Measurements from ENCODE around the gene CHD5.

CHD5 gene

GRCh38 chr1:6107409-6108356 is 72.4 kb downstream of the CHD5 start:
- intact Hi-C loops (cut with DNase I): no loop called here
- DNase-seq: no peak

GRCh38 chr1:6106977-6107376 is 73.1 kb downstream of the CHD5 start:
- DNase-seq: no peak
- intact Hi-C loops (cut with DNase I): no loop called here

DNA sequence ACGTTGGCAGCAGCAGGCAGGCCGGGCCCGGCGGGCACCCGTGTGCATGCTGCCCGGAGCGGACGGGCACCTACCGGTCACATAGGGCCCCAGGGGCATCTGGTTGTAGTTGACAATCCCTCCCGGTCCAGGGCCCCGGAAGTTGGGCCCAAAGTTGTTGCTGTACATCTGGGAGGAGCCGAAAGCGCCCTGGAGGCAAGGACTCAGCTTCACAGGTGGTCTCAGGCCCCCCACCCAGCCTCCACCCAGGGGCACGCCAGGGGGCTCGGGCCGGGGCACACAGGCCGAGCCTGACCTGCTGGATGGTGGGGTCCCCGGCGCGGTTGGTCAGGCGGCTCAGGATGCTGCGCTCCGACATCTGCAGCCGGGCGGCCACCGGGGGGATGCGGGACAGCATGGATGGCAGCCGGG is 73.8 kb downstream of the CHD5 start:
- intact Hi-C loops (cut with DNase I): no loop called here
- no peak for DNase-seq

DNA sequence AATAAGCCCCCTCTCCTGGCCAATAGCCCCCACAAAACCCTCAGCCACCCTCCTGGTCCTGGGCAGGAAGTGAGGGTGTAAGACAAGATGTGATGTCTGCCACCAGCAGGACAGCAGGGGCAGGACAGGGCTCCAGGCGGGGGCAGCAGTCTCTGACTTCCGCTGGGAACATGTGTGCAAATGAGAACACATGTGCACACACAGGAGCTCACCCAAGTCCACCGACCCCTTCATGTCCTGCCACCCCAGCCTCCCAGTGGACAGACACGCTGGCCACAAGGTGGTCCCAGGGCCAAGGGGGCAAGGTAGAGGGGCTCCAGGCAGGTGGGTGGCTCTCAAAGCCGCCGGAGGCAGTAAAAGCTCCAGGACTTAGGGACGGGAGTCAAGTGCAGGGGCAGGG is 74.4 kb downstream of the CHD5 start:
- no peak for DNase-seq
- intact Hi-C loops (cut with DNase I): no loop called here

DNA sequence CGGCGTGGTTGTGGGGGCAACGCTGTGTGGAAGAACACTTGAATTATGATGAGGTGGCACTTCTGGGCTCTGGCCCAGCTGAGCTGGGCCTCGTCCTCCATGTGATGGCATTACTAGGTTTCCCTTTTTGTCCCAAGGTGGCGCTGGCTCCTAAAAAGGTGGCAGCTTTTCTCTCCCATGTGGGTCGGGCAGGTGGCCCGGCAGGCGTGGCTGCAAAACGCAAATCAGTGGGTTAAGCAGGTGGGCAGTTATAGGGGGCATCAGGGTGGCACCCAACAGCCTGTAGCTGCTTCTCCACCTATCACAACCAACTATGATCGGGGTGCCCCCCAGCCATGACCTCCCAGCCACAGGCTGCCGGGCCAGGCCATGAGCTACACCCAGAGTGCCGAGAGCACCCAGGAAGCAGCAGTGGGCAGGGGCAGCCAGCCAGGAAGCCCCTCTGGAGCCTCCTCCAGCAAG is 74.9 kb downstream of the CHD5 start:
- no peak for DNase-seq
- intact Hi-C loops (cut with DNase I): no loop called here

GRCh38 chr1:6104631-6105030 is 75.5 kb downstream of the CHD5 start:
- intact Hi-C loops (cut with DNase I): no loop called here
- DNase-seq: no peak

DNA sequence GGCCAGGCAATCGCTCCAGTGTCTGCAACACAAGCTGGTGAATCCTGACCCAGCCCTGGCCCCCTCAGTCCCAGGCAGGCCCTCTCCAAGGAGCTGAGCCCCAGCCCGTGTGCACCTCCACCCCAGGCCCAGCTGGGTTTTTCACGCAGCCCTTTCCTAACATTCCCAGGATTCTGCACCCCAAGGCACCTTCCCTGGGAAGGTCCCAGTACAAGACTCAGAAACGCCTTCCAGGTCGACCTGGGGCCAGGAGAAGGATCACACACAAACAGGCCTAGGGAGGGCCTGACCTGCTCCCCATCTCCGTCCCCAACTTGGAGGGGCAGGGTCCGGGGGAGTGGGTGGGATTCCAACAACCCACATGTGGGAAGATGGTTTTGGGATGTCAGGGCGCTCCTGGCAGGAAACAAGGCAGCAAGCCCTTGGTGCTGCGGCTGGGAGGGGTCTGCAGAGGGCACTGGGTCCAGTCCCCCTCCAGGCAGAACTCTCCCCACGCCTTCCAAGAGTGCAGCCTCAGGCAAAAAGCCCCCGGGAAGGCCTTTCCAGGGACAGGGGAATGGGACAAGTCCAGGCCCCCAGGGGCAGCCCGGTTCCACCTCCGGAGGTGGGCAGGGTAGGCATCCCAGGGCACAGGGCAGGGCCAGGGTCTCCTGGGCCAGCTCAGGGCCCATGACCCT is 76.1 kb downstream of the CHD5 start:
- intact Hi-C loops (cut with DNase I): no loop called here
- peak in 2 of 42 donors; percentile 1 to 2 for DNase-seq

- DNase-seq: peak in 1 of 42 donors; percentile 0
- intact Hi-C loops (cut with DNase I): no loop called here
These were observed 76.8 kb downstream of the CHD5 start for GRCh38 chr1:6103111-6103853.

- peak in 1 of 42 donors; percentile 2 for DNase-seq
- intact Hi-C loops (cut with DNase I): no loop called here
These were observed 77.6 kb downstream of the CHD5 start for GRCh38 chr1:6102532-6102845.

DNA sequence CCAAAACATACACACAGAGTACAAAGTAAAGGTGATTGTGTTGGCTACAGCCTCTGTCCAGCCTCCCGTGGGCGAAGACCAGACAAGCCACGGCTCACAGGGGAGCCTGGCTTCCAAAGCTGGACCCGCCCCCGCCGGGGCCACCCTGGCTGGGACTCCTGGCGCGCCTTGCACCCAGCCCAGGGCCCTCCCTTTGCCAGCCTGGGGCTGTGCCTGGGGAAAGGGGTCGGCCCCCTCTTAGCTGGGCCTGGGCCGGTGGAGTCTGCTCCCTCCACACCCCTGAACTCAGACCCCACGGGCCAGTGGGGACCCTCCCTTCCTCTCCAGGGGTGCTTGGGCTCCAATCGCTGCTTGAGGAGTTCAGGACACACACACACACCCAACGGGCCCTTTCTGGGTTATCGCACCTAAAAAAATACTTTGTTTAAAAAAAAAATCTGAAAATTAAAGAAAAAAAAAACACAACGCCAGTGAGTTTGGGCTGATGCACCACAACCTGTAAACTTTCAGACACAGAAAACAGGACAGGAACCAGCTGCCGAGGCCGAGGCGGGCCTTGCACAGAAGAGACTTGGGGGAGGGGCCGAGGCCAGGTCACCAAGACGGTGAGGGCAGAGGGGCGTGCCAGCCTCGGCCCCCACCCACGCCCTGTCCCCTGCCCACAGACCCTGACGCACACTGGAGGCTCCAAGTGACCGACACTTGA is 78.1 kb downstream of the CHD5 start:
- intact Hi-C loops (cut with DNase I): no loop called here

GRCh38 chr1:6100861-6101783 is 79.0 kb downstream of the CHD5 start:
- intact Hi-C loops (cut with DNase I): no loop called here
- DNase-seq: peak in 1 of 42 donors; percentile 1

More for the DNA sequence above, 78.1 kb downstream of the CHD5 start:
- peak in 2 of 42 donors; percentile 1 to 8 for DNase-seq

DNA sequence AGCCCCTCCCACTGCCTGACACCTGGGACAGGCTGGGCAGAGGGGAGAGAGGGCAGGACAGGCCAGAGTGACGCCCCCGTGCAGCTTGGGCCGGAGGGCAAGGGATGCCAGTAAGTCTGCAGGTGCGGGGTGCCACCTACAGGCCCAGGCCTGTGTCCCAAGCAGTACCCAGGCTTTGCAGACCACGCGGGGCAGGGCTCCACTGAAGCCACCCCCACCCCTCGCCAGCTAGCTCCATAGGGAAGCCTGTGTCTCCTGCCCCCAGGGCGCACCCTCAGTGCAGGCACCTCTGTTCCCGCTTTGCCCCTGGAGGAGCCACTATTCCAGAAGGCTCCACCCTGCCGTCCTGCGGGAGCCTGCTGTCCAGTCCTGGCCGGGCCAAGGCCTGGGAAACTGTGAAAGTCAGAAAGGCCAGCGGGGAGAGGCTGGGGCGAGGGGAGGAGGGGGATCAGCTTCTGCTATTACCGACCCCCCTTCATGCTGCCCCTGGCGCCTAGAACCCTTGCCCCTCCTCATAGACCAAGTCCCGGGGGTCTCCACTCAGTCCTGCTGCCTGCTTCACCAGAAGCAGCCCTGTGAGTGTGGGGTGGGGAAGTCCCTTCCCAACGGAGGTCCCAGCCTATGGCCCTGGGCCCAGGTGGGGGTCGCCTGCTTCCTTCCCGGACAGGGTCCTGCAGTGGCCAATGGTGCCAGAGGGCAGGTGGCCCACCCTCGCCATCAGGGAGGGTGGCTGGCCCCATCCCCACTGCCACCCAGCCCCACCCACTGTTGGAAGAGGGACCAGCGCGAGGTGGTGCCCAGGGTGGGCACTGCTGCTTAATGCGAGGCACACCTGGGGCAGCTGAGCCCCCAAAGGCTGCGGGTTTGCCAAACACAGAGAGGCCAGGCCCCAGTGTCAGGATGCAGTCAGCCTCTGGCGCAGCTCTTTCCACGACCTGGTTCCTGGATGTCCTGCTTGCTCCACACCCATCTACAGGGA is 80.0 kb downstream of the CHD5 start:
- peak in 1 of 42 donors; percentile 10 for DNase-seq
- intact Hi-C loops (cut with DNase I): no loop called here

DNA sequence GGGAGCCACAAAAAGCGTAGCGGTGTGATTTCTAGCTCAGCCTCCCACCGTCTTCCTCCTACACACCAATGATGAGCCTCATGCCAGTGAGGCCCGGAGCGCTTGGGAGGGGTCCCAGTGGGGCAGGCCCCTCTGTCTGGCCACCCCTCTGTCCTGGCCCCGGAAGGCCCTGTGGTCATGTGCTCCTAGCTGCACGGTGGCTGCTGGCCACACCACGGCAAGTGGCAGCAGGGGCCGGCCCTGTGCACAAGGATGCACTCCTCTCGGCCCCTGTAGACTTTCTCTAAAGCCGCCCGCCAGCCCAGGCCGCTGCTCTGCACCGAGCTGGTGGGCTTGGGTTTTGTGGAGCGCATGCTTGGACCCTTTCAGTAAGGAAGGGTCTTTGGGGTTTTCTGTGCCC is 80.8 kb downstream of the CHD5 start:
- DNase-seq: peak in 1 of 42 donors; percentile 1
- intact Hi-C loops (cut with DNase I): no loop called here

DNA sequence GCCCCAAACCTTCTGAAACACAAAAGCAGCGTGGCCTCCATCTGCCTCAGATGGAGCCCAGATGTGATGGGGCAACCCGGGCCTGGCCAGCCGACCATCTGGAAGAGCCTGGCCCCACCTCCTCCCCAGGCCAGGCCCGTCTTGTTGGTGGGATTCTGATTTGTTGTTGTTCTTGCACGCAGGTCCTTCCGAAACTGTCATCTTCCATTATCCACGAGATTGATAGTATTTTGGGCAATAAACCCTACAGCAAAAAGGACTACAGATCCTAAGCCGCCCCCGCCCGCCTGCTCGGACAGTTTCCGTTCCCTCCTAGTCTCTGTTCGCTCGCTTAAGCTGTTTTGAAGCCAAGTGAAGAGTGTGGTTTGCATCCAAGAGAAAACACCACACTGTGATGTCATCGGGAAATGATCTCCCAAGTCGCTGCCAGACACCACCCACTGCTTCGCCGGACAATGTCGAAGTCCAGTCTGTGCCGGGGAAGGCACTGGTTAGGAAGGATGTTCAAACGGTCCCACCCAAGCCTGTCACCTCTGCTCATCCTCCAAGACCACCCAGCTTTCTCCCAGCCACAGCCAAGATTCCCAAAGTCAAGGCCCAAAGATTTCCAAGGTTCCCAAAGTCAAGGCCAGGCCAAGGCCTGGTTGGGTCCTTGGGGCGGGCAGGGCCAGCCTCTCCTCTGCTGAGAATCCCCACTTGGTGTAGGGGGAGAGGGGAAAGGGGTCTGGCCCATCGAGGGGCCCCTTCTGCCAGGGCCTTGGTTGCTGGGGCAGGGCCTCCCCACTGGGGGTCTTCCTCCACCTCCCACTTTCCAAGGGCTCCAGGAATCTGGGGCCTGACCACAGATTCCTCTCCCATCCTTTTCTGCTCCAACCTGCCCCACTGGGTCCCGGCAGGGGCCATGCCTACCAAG is 81.6 kb downstream of the CHD5 start:
- peak in 1 of 42 donors; percentile 1 for DNase-seq
- intact Hi-C loops (cut with DNase I): no loop called here

DNA sequence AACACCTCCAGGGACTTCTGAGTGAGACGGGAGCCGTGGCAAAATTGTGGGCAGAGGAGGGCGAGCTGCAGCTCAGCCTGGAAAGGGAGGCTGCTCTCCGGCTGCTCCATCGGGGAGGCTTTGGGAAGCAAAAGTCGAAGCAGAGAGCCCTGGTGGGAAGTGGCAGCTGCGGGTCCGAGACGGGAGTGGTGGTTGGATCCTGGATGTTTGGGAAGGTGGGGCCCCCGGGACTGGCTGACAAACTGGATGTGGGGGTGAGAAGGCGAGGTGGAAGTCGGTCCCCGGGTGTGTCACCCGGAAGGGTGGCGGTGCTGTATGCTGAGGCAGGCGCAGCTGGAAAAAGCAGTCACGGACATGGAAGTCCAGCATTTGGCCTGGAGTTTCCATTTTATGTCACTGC is 82.3 kb downstream of the CHD5 start:
- intact Hi-C loops (cut with DNase I): no loop called here
- DNase-seq: peak in 1 of 42 donors; percentile 3

- intact Hi-C loops (cut with DNase I): no loop called here
- DNase-seq: no peak
These were observed 83.0 kb downstream of the CHD5 start for GRCh38 chr1:6097117-6097595.
